ENCODE data around the gene ANKUB1. TPM values are rescaled to one million over a fixed set of nuclear protein-coding genes. Genes with fewer than 3 reads are reported as not detected.

The ANKUB1 gene
- total RNA-seq, 6 experiments from 2014 or later: not detected

GRCh38 chr3:149751551-149751950, 40.8 kb downstream of the ANKUB1 start:
- WGBS (ENCODE audit: insufficient coverage, low coverage, low lambda C conversion rate, missing lambda C conversion rate): 23% methylated on average over 4 of the region's 4 CpGs
- intact Hi-C loops (cut with DNase I): no loop called here
- no peak for DNase-seq
- no peaks in the 10 kb centered on the region for H3K27me3 ChIP-seq
- peak overlapping the region in 1 of 3 donors; percentile 39 for H3K27ac ChIP-seq
- no peaks in the 10 kb centered on the region for H3K9me3 ChIP-seq
- no peak for ATAC-seq
- TF ChIP-seq, protein P1, sequence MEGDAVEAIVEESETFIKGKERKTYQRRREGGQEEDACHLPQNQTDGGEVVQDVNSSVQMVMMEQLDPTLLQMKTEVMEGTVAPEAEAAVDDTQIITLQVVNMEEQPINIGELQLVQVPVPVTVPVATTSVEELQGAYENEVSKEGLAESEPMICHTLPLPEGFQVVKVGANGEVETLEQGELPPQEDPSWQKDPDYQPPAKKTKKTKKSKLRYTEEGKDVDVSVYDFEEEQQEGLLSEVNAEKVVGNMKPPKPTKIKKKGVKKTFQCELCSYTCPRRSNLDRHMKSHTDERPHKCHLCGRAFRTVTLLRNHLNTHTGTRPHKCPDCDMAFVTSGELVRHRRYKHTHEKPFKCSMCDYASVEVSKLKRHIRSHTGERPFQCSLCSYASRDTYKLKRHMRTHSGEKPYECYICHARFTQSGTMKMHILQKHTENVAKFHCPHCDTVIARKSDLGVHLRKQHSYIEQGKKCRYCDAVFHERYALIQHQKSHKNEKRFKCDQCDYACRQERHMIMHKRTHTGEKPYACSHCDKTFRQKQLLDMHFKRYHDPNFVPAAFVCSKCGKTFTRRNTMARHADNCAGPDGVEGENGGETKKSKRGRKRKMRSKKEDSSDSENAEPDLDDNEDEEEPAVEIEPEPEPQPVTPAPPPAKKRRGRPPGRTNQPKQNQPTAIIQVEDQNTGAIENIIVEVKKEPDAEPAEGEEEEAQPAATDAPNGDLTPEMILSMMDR (IDR thresholded peaks at IDR 0.05): no peak
- no peak for TF ChIP-seq POLR2A (IDR thresholded peaks at IDR 0.05)
- H3K4me1 ChIP-seq: peaks cover 0 to 13% (median 0%) of the 10 kb centered on the region in 4 donors
- peak overlapping the region; percentile 60 to 75 (median 73) for H3K4me3 ChIP-seq
- H3K36me3 ChIP-seq: peaks cover 0 to 13% (median 0%) of the 10 kb centered on the region in 4 donors

GRCh38 chr3:149744606-149745005, 47.7 kb downstream of the ANKUB1 start:
- intact Hi-C loops (cut with DNase I): no loop called here

DNA sequence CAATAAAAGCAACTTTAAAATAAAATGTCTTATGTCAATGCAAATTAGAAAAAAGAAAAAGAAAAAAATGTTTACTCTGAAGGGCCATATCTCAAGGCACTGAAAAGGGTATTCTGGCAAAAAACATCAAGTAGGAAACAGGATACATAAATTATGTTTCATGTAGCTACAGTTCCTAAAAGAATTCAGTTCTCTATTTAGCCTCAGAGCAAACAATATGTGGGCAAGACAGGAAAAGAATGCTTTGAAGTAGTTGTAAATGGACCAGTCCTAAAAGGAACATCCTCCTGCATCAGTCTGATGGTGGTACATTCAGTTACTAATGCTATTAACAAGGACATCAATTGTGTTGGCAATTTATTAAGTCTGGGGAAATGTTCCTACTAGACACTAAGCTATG, 48.2 kb downstream of the ANKUB1 start:
- H3K36me3 ChIP-seq: peaks cover 0 to 38% (median 1%) of the 10 kb centered on the region in 4 donors
- intact Hi-C loops (cut with DNase I): no loop called here
- TF ChIP-seq POLR2A (IDR thresholded peaks at IDR 0.05): no peak
- TF ChIP-seq, protein P1 (IDR thresholded peaks at IDR 0.05): no peak
- ATAC-seq (no peak), DNase-seq (no peak)
- no peak overlapping the region for H3K4me3 ChIP-seq
- H3K9me3 ChIP-seq: no peaks in the 10 kb centered on the region
- no peaks in the 10 kb centered on the region for H3K27me3 ChIP-seq
- H3K4me1 ChIP-seq: no peaks in the 10 kb centered on the region
- no peak overlapping the region for H3K27ac ChIP-seq

More at GRCh38 chr3:149744606-149745005, 47.7 kb downstream of the ANKUB1 start:
- DNase-seq (no peak), ATAC-seq (no peak)
- TF ChIP-seq, protein P1 (IDR thresholded peaks at IDR 0.05): no peak
- TF ChIP-seq POLR2A (IDR thresholded peaks at IDR 0.05): no peak
- 97% methylated on average over 3 of the region's 3 CpGs for WGBS (ENCODE audit: insufficient coverage, low coverage, low lambda C conversion rate, missing lambda C conversion rate)
- Histone ChIP-seq H3K27ac (no peak overlapping the region), H3K36me3 (peaks cover 0 to 38% (median 1%) of the 10 kb centered on the region in 4 donors), H3K9me3 (no peaks in the 10 kb centered on the region), H3K4me1 (no peaks in the 10 kb centered on the region), H3K27me3 (no peaks in the 10 kb centered on the region), H3K4me3 (no peak overlapping the region)

- Histone ChIP-seq H3K36me3 (peaks cover 0 to 23% (median 1%) of the 10 kb centered on the region in 4 donors), H3K4me1 (no peaks in the 10 kb centered on the region), H3K27me3 (no peaks in the 10 kb centered on the region), H3K27ac (no peak overlapping the region), H3K4me3 (no peak overlapping the region), H3K9me3 (no peaks in the 10 kb centered on the region)
- intact Hi-C loops (cut with DNase I): no loop called here
- DNase-seq (no peak), ATAC-seq (no peak)
- TF ChIP-seq, protein P1 (IDR thresholded peaks at IDR 0.05): no peak
- TF ChIP-seq POLR2A (IDR thresholded peaks at IDR 0.05): no peak
- WGBS (ENCODE audit: insufficient coverage, low coverage, low lambda C conversion rate, missing lambda C conversion rate): 60% methylated on average over 2 of the region's 2 CpGs
These were observed 53.0 kb downstream of the ANKUB1 start for GRCh38 chr3:149739396-149739795.

- H3K27me3 ChIP-seq: no peaks in the 10 kb centered on the region
- TF ChIP-seq POLR2A (IDR thresholded peaks at IDR 0.05): no peak
- TF ChIP-seq, protein P1 (IDR thresholded peaks at IDR 0.05): no peak
- DNase-seq (no peak), ATAC-seq (no peak)
- WGBS (ENCODE audit: insufficient coverage, low coverage, low lambda C conversion rate, missing lambda C conversion rate): 80% methylated on average over 2 of the region's 2 CpGs
- H3K9me3 ChIP-seq: no peaks in the 10 kb centered on the region
- H3K27ac ChIP-seq: no peak overlapping the region
- no peak overlapping the region for H3K4me3 ChIP-seq
- no peaks in the 10 kb centered on the region for H3K4me1 ChIP-seq
- intact Hi-C loops (cut with DNase I): no loop called here
- peaks cover 0 to 23% (median 1%) of the 10 kb centered on the region in 4 donors for H3K36me3 ChIP-seq
These were observed 53.5 kb downstream of the ANKUB1 start for GRCh38 chr3:149738876-149739275.

All from right lobe of liver (tissue), 6 donors.